GM06990 (cell line): ENCODE measurements around the gene COL5A1.

Experiments used
- DNase-seq: peaks from one replicate; pipeline ENCODE4 v3.0.0-alpha.2; 2011; ENCODE audit not compliant: insufficient read length; ENCODE audit errors: extremely low read depth
- H3K27me3 ChIP-seq: replicated peaks from 2 replicates; pipeline ENCODE4 v1.6.0; 2011; ENCODE audit warnings: low read length; ENCODE audit not compliant: control insufficient read depth, insufficient read depth
- H3K36me3 ChIP-seq: 2 replicates; pipeline ENCODE4 v1.5.1; 2011; ENCODE audit warnings: low read length; ENCODE audit not compliant: control insufficient read depth, insufficient read depth
- H3K4me3 ChIP-seq: replicated peaks from 2 replicates; pipeline ENCODE4 v1.5.1; 2011; ENCODE audit warnings: low read depth, mild to moderate bottlenecking, control low read depth, low read length
- TF ChIP-seq, protein P1 (sequence below): IDR thresholded peaks from 2 replicates; pipeline ENCODE4 v1.5.1; 2011; ENCODE audit warnings: low read length, control low read depth, mild to moderate bottlenecking, inconsistent platforms; ENCODE audit not compliant: insufficient read depth, poor library complexity, severe bottlenecking

The COL5A1 gene

DNA sequence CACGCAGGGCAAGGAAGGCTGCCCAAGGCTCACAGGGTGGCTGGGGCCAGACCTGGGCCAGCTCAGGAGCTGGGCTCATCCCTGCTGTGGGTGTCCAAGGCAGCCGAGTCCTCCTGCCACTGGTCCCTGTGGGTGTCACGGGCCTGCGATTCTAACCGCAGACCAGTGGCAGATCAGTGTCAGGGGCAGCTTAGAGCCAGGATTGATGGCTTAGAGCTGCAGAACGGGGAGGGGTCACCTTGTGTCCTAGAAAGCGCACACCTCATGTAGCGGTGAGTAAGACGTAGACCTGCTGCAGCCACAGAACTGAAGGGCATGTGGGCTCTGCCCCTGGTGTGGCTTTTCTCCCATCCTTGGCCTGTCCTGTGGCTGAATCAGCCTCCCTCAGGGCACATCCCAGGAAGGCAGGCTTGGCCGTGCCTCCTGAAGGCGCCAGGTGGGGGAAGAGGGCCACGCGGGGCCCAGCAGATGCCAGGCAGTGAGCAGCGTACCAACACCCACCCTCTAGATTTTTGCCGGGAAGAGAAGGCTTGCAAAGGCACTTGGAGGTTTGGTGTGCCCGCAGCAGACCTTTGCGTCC, 160.7 kb downstream of the COL5A1 start:
- TF ChIP-seq, protein P1, sequence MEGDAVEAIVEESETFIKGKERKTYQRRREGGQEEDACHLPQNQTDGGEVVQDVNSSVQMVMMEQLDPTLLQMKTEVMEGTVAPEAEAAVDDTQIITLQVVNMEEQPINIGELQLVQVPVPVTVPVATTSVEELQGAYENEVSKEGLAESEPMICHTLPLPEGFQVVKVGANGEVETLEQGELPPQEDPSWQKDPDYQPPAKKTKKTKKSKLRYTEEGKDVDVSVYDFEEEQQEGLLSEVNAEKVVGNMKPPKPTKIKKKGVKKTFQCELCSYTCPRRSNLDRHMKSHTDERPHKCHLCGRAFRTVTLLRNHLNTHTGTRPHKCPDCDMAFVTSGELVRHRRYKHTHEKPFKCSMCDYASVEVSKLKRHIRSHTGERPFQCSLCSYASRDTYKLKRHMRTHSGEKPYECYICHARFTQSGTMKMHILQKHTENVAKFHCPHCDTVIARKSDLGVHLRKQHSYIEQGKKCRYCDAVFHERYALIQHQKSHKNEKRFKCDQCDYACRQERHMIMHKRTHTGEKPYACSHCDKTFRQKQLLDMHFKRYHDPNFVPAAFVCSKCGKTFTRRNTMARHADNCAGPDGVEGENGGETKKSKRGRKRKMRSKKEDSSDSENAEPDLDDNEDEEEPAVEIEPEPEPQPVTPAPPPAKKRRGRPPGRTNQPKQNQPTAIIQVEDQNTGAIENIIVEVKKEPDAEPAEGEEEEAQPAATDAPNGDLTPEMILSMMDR: no peak
- Histone ChIP-seq H3K27me3 (no peaks in the 10 kb centered on the region; the same call in 1 of the 2 replicates), H3K36me3 (no peaks in the 10 kb centered on the region), H3K4me3 (no peak overlapping the region)
- DNase-seq: no peak

DNA sequence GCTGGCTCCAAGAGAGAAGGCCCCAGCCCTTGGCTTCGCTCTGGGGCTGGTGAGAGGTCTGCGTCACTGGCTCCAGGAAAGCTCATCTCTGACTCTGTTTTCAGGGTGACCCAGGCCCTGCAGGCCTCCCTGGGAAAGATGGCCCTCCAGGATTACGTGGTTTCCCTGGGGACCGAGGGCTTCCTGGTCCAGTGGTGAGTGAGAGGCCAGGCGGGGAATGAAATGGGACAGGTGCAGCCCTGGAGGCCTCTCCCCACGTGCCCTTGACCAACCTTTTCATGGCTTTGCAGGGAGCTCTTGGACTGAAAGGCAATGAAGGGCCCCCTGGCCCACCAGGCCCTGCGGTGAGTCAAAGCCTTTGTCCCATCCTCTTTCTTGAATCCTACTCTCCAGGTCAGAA, 163.3 kb downstream of the COL5A1 start:
- TF ChIP-seq, protein P1: no peak
- DNase-seq: no peak
- H3K36me3 ChIP-seq: no peaks in the 10 kb centered on the region

DNA sequence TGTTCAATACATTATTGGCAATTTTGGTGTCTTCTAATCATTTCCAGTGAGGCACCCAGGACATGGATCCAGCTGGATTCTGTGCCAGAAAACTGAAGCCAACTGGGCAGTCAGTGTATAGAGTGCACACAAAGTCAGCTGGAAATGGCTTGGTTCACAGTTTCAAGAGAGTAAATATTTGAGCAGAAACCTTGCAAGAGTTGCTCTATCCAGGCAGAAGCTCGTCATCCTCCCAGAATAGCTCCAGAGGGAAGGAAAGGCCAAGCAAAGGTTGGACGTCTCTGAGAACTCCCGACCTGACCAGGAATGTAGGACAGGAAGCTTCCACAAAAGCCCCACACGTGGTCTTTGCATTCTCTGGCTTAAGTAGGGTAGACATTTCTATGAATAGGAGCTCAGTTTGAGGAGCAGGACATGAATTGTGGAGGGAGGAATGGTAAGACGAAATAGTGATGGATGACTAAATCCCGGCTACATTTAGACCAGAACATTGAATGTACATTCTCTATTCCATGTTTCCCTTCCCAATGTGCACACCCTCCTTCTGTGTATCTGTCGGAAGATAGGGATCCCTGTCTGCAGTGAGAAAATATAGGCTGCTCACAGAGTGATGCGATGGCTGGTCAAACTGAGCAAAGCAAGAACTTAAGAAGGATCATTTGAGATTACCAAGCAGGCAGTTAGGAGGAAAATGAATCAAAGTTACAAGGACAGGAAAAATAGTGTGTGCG, 166.3 kb downstream of the COL5A1 start:
- TF ChIP-seq, protein P1: no peak
- Histone ChIP-seq H3K27me3 (no peaks in the 10 kb centered on the region; the same call in 1 of the 2 replicates), H3K4me3 (no peak overlapping the region), H3K36me3 (no peaks in the 10 kb centered on the region)
- no peak for DNase-seq

More for the DNA sequence above, 163.3 kb downstream of the COL5A1 start:
- no peaks in the 10 kb centered on the region; the same call in 1 of the 2 replicates for H3K27me3 ChIP-seq
- no peak overlapping the region for H3K4me3 ChIP-seq

DNA sequence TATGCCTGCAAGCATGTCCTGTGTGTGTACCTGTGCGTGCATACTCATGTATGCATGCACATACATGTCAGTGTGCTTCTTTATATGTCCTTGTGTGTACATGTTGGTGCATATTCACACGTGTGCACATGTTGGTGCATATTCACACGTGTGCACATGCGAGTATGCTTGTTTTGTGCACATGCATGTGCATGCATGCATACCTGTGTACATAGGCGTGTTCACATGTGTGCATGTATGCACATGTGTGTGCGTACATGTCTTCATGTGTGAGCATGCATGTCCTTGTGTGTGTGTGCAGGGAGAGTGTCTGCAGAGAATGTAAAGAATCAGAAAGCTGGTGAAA, 166.8 kb downstream of the COL5A1 start:
- DNase-seq: no peak
- H3K36me3 ChIP-seq: no peaks in the 10 kb centered on the region
- H3K27me3 ChIP-seq: no peaks in the 10 kb centered on the region; the same call in 1 of the 2 replicates
- TF ChIP-seq, protein P1: no peak
- H3K4me3 ChIP-seq: no peak overlapping the region

DNA sequence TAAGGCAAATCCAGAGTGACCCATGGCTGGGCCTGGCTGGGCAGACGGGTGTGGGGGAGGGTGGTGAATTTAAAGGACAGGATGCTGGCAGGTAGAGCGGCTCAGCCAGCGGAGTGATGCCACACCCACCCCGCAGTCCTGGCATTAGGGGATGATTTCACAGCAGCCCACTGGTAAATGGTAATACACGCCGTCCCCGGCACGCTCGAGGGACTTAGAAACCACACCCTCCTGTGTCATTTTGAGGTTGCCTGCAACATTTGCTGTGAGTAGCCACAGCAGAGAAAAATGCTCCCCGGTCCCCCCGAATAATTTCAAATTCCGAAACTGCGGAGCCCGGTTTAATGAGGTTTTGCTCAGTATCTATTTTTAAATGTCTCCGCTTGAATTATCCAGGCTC, 167.7 kb downstream of the COL5A1 start:
- no peaks in the 10 kb centered on the region; the same call in 1 of the 2 replicates for H3K27me3 ChIP-seq
- no peak for DNase-seq
- no peak overlapping the region for H3K4me3 ChIP-seq
- TF ChIP-seq, protein P1: no peak
- no peaks in the 10 kb centered on the region for H3K36me3 ChIP-seq
